PC-3 (cell line): Measurements from ENCODE around the gene NMUR1.

Experiments
- CTCF ChIP-seq: fragments of 300-600 bp; sonication (generic); conservative IDR thresholded peaks from 2 replicates; pipeline ENCODE4 v1.5.1; 2017; ENCODE audit warnings: antibody characterized with exemption, low read depth, mild to moderate bottlenecking, low read length
- EZH2phosphoT487 ChIP-seq: fragments of 300-600 bp; sonication (generic); IDR thresholded peaks from 2 replicates; pipeline ENCODE4 v1.6.1; 2018; ENCODE audit warnings: mild to moderate bottlenecking, antibody characterized with exemption, low read length, borderline replicate concordance

GRCh38 chr2:231533086-231533776 is 3.0 kb upstream of the NMUR1 start:
- TF ChIP-seq CTCF (no peak), EZH2phosphoT487 (no peak)
